Neural progenitor cell (in vitro differentiated cells): ENCODE data around the gene RAB24. TPM values are rescaled to one million over a fixed set of nuclear protein-coding genes. Genes with fewer than 3 reads are reported as not detected.

Experiments used
- DNase-seq: peaks from one replicate; pipeline ENCODE4 v3.0.0-alpha.2; 2016; ENCODE audit warnings: low spot score
- H2AFZ ChIP-seq: fragments of 200-600 bp; sonication (generic); replicated peaks from 2 replicates; pipeline ENCODE4 v1.6.1; 2016; ENCODE audit warnings: antibody characterized with exemption
- H3F3A ChIP-seq: fragments of 200-600 bp; sonication (generic); 2 replicates; pipeline ENCODE4 v1.6.1; 2016; ENCODE audit warnings: antibody characterized with exemption, low read depth
- H3K27ac ChIP-seq: fragments of 200-600 bp; sonication (generic); 2 replicates; pipeline ENCODE4 v1.5.1; 2016; ENCODE audit warnings: mild to moderate bottlenecking
- H3K27me3 ChIP-seq: fragments of 200-600 bp; sonication (generic); 2 replicates; pipeline ENCODE4 v1.6.1; 2016; ENCODE audit warnings: mild to moderate bottlenecking, moderate library complexity
- H3K36me3 ChIP-seq: fragments of 200-600 bp; sonication (generic); 2 replicates; pipeline ENCODE4 v1.5.1; 2016
- H3K4me1 ChIP-seq: fragments of 200-600 bp; sonication (generic); 2 replicates; pipeline ENCODE4 v1.6.1; 2016; ENCODE audit warnings: mixed run types
- H3K4me2 ChIP-seq: fragments of 200-600 bp; sonication (generic); 2 replicates; pipeline ENCODE4 v1.6.1; 2016
- H3K4me3 ChIP-seq: fragments of 200-600 bp; sonication (generic); 2 replicates; pipeline ENCODE4 v1.5.1; 2016
- H3K79me2 ChIP-seq: fragments of 200-600 bp; sonication (generic); 2 replicates; pipeline ENCODE4 v1.6.1; 2016; ENCODE audit warnings: low read depth
- H3K9ac ChIP-seq: fragments of 200-600 bp; sonication (generic); 2 replicates; pipeline ENCODE4 v1.6.1; 2016
- H3K9me3 ChIP-seq: fragments of 200-600 bp; sonication (generic); 2 replicates; pipeline ENCODE4 v1.5.1; 2016; ENCODE audit warnings: low read depth
- H4K20me1 ChIP-seq: fragments of 200-600 bp; sonication (generic); 2 replicates; pipeline ENCODE4 v1.6.1; 2016; ENCODE audit warnings: low read depth
- H3K27ac Mint-ChIP-seq: 3 replicates; pipeline ENCODE4 v1.8.0; 2021; ENCODE audit warnings: mixed read lengths
- H3K27me3 Mint-ChIP-seq: 2 replicates; pipeline ENCODE4 v1.8.0; 2022; ENCODE audit warnings: low read depth, mild to moderate bottlenecking, inconsistent platforms, moderate library complexity, mixed read lengths; ENCODE audit not compliant: insufficient read depth
- H3K36me3 Mint-ChIP-seq: 3 replicates; pipeline ENCODE4 v1.8.0; 2021; ENCODE audit warnings: mixed read lengths
- H3K4me1 Mint-ChIP-seq: 3 replicates; pipeline ENCODE4 v1.8.0; 2021; ENCODE audit warnings: mixed read lengths
- H3K4me3 Mint-ChIP-seq: 3 replicates; pipeline ENCODE4 v1.8.0; 2021; ENCODE audit warnings: mild to moderate bottlenecking, moderate library complexity, mixed read lengths
- H3K9me3 Mint-ChIP-seq: 3 replicates; pipeline ENCODE4 v1.8.0; 2020; ENCODE audit warnings: mixed read lengths
- EZH2 ChIP-seq: fragments of 200-600 bp; sonication (generic); IDR thresholded peaks from 2 replicates; pipeline ENCODE4 v1.6.1; 2017; ENCODE audit warnings: antibody characterized with exemption, mild to moderate bottlenecking, moderate library complexity
- EZH2phosphoT487 ChIP-seq: fragments of 200-600 bp; sonication (generic); IDR thresholded peaks from 2 replicates; pipeline ENCODE4 v1.6.1; 2017; ENCODE audit warnings: antibody characterized with exemption
- total RNA-seq: library from RNA; depleted of rRNA; stranded (reverse); fragments of >200 nt; gene quantifications from 2 replicates; pipeline ENCODE4 v1.2.3, GENCODE V29; 2015; ENCODE audit warnings: low replicate concordance
- TF ChIP-seq, protein P1 (sequence below): fragments of 200-600 bp; sonication (generic); IDR thresholded peaks from 2 replicates; pipeline ENCODE4 v1.5.1; 2017; ENCODE audit warnings: antibody characterized with exemption, mild to moderate bottlenecking

The RAB24 gene
- total RNA-seq, 1 donor from 2014 or later, result 4.3 TPM

- no peaks in the 10 kb centered on the region for H3K9me3 Mint-ChIP-seq
- no peaks in the 10 kb centered on the region for H3K9me3 ChIP-seq
- H3K27ac ChIP-seq, result no peak overlapping the region
- no peak for DNase-seq
- peaks cover 4% of the 10 kb centered on the region for H4K20me1 ChIP-seq
- H3F3A ChIP-seq, result no peaks in the 10 kb centered on the region
- H2AFZ ChIP-seq, result no peak overlapping the region
- no peak overlapping the region for H3K4me2 ChIP-seq
- H3K4me3 ChIP-seq, result no peak overlapping the region
- peaks cover 16% of the 10 kb centered on the region for H3K36me3 Mint-ChIP-seq
- H3K4me1 ChIP-seq, result no peaks in the 10 kb centered on the region
- no peak overlapping the region for H3K9ac ChIP-seq
- peaks cover 7% of the 10 kb centered on the region for H3K27me3 Mint-ChIP-seq
- no peak overlapping the region for H3K27ac Mint-ChIP-seq
- TF ChIP-seq, protein P1, sequence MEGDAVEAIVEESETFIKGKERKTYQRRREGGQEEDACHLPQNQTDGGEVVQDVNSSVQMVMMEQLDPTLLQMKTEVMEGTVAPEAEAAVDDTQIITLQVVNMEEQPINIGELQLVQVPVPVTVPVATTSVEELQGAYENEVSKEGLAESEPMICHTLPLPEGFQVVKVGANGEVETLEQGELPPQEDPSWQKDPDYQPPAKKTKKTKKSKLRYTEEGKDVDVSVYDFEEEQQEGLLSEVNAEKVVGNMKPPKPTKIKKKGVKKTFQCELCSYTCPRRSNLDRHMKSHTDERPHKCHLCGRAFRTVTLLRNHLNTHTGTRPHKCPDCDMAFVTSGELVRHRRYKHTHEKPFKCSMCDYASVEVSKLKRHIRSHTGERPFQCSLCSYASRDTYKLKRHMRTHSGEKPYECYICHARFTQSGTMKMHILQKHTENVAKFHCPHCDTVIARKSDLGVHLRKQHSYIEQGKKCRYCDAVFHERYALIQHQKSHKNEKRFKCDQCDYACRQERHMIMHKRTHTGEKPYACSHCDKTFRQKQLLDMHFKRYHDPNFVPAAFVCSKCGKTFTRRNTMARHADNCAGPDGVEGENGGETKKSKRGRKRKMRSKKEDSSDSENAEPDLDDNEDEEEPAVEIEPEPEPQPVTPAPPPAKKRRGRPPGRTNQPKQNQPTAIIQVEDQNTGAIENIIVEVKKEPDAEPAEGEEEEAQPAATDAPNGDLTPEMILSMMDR, result no peak
- no peak for TF ChIP-seq EZH2phosphoT487
- TF ChIP-seq EZH2, result no peak
- H3K36me3 ChIP-seq, result no peaks in the 10 kb centered on the region
- H3K4me1 Mint-ChIP-seq, result no peaks in the 10 kb centered on the region
- no peaks in the 10 kb centered on the region for H3K27me3 ChIP-seq
- no peak overlapping the region for H3K4me3 Mint-ChIP-seq
- H3K79me2 ChIP-seq, result no peaks in the 10 kb centered on the region
Measured at GRCh38 chr5:177334155-177334551, 30.6 kb upstream of the RAB24 start.

DNA sequence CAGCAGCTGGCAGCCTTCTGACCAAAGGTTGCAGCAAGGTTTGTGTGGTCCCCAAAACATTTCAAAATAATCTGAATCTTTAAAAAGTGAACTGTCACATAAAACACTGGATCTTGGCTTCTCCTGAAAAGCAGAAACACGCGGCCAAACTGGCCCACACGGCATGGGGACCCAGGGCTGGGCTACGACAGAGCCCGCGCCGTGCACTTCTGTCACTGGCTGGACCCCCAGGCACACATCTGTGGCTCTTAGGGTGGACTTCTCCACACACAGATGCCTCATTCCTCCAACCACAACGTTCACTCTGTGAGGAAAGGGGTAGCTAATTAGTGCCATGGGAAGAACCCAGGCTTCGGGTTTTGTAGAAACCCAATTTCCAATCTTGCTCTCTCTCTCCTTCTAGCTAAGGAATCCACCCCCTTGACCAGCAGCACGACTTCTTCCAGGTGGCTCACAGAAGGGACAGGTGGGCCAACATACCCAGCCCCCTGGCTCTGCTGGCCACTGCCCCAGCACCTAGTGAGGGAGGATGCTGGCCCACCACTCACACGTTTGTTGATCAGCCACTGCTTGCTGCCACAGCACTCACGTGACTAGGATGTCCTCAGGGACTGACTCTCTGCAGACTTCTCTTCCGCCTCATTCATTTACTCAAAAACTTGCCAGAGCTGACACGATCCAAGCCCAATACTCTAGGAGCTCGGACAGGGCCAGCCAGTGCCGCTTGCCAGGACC is 30.1 kb upstream of the RAB24 start:
- Histone ChIP-seq H2AFZ (no peak overlapping the region), H3K27ac (no peak overlapping the region), H3K4me3 (no peak overlapping the region), H4K20me1 (peaks cover 3% of the 10 kb centered on the region), H3K36me3 (no peaks in the 10 kb centered on the region), H3K4me2 (no peak overlapping the region), H3K79me2 (no peaks in the 10 kb centered on the region), H3F3A (no peaks in the 10 kb centered on the region), H3K9me3 (no peaks in the 10 kb centered on the region), H3K27me3 (no peaks in the 10 kb centered on the region), H3K4me1 (no peaks in the 10 kb centered on the region), H3K9ac (no peak overlapping the region)
- no peak for DNase-seq
- Mint-ChIP-seq H3K36me3 (peaks cover 16% of the 10 kb centered on the region), H3K27me3 (peaks cover 7% of the 10 kb centered on the region), H3K9me3 (no peaks in the 10 kb centered on the region), H3K27ac (no peak overlapping the region), H3K4me3 (no peak overlapping the region), H3K4me1 (no peaks in the 10 kb centered on the region)
- TF ChIP-seq, protein P1, result no peak
- TF ChIP-seq EZH2phosphoT487, result no peak
- TF ChIP-seq EZH2, result no peak

- H3K4me3 Mint-ChIP-seq, result no peak overlapping the region
- no peak overlapping the region for H3K4me3 ChIP-seq
- no peak for DNase-seq
- no peak overlapping the region for H3K4me2 ChIP-seq
- no peaks in the 10 kb centered on the region for H3K27me3 ChIP-seq
- no peak overlapping the region for H3K9ac ChIP-seq
- no peaks in the 10 kb centered on the region for H3K9me3 ChIP-seq
- H3K4me1 ChIP-seq, result no peaks in the 10 kb centered on the region
- H3K36me3 Mint-ChIP-seq, result peaks cover 16% of the 10 kb centered on the region
- TF ChIP-seq, protein P1, result no peak
- TF ChIP-seq EZH2 (no peak), EZH2phosphoT487 (no peak)
- H3K27ac Mint-ChIP-seq, result no peak overlapping the region
- H2AFZ ChIP-seq, result no peak overlapping the region
- H3F3A ChIP-seq, result no peaks in the 10 kb centered on the region
- peaks cover 3% of the 10 kb centered on the region for H4K20me1 ChIP-seq
- no peaks in the 10 kb centered on the region for H3K36me3 ChIP-seq
- H3K27ac ChIP-seq, result no peak overlapping the region
- H3K79me2 ChIP-seq, result no peaks in the 10 kb centered on the region
- H3K9me3 Mint-ChIP-seq, result no peaks in the 10 kb centered on the region
- H3K4me1 Mint-ChIP-seq, result no peaks in the 10 kb centered on the region
- H3K27me3 Mint-ChIP-seq, result peaks cover 7% of the 10 kb centered on the region
Measured at GRCh38 chr5:177332896-177333260, 29.4 kb upstream of the RAB24 start.
